Upper lobe of left lung (tissue), 6 donors: Measurements from ENCODE around the gene FBXW5. TPM values are rescaled to one million over a fixed set of nuclear protein-coding genes. Genes with fewer than 3 reads are reported as not detected.

ENCODE experiments used
- ATAC-seq, 2 donors: fragments of 200-7000 bp; cut with Tn5 transposase; one replicate each; pipeline ENCODE4 v1.9.1; 2022; ENCODE audit warnings: mild to moderate bottlenecking in 2 of 2, moderate library complexity in 2 of 2; ENCODE audit not compliant: low FRiP score in 2 of 2
- DNase-seq, 2 donors: peaks; one replicate each; pipeline ENCODE4 v3.0.0-alpha.2; 2019 to 2020
- H3K27ac ChIP-seq, 4 donors: fragments of 200-600 bp; sonication (generic); one replicate each; pipeline ENCODE4 v1.5.1; 2016 to 2019
- H3K27me3 ChIP-seq, 4 donors: fragments of 200-600 bp; sonication (generic); one replicate each; pipeline ENCODE4 v1.5.1; 2017 to 2019
- H3K36me3 ChIP-seq, 4 donors: fragments of 200-600 bp; sonication (generic); one replicate each; pipeline ENCODE4 v1.5.1; 2016 to 2019
- H3K4me1 ChIP-seq, 4 donors: fragments of 200-600 bp; sonication (generic); one replicate each; pipeline ENCODE4 v1.5.1; 2018 to 2019
- H3K4me3 ChIP-seq, 4 donors: fragments of 200-600 bp; sonication (generic); one replicate each; pipeline ENCODE4 v1.5.1; 2017 to 2019; ENCODE audit warnings: mild to moderate bottlenecking in 2 of 4, moderate library complexity in 1 of 4
- H3K9me3 ChIP-seq, 4 donors: fragments of 200-600 bp; sonication (generic); one replicate each; pipeline ENCODE4 v1.5.1; 2018 to 2019
- EP300 ChIP-seq, 4 donors: sonication (generic); formaldehyde crosslinking; IDR thresholded peaks; one replicate each; pipeline ENCODE4 v1.5.1; 2017; ENCODE audit warnings: antibody characterized with exemption in 4 of 4, control low read depth in 2 of 4
- POLR2A ChIP-seq, 4 donors: fragments of 450-650 bp; IDR thresholded peaks; one replicate each; pipeline ENCODE4 v1.5.1; 2016 to 2017; ENCODE audit warnings: antibody characterized with exemption in 4 of 4, mild to moderate bottlenecking in 2 of 4
- POLR2AphosphoS5 ChIP-seq, 2 donors: sonication (generic); formaldehyde crosslinking; IDR thresholded peaks; one replicate each; pipeline ENCODE4 v1.5.1; 2017; ENCODE audit warnings: antibody characterized with exemption in 2 of 2
- WGBS, 2 donors: methylation state at CpG; one replicate each; pipeline ENCODE4 v1.1.5; 2017 to 2018; 5-methylcytosine and 5-hydroxymethylcytosine counted together
- total RNA-seq, 6 donors: library from RNA; depleted of rRNA in 4 of 6; stranded (reverse); fragments of >200 nt in 4 of 6; gene quantifications; one replicate each; pipeline versions ENCODE4 v1.1.0 to v1.2.1, GENCODE V29; 2016 to 2021
- TF ChIP-seq, protein P1 (sequence below), 6 experiments: fragments of 450-650 bp in 4 of 6; fragments of 200-600 bp in 2 of 6; sonication (generic) in 2 of 6; IDR thresholded peaks; one replicate each; pipeline ENCODE4 v1.5.1; 2016 to 2019; ENCODE audit warnings: antibody characterized with exemption in 6 of 6
- donor health status: DM: no; HTN: no; CAD: no; lungs with moderate emphysema.
- donor health status: DM: no; HTN: yes; CAD: no; lungs with severe emphysema.

FBXW5 gene
- total RNA-seq, 6 donors from 2014 or later: 93.3 to 191 (median 153) TPM

- H3K27me3 ChIP-seq: peaks cover 0 to 6% (median 5%) of the 10 kb centered on the region in 4 donors
- no peak for DNase-seq
- H3K9me3 ChIP-seq: no peaks in the 10 kb centered on the region
- TF ChIP-seq EP300 (IDR thresholded peaks at IDR 0.05) (no peak), POLR2A (IDR thresholded peaks at IDR 0.05) (no peak), POLR2AphosphoS5 (IDR thresholded peaks at IDR 0.05) (no peak)
- TF ChIP-seq, protein P1, sequence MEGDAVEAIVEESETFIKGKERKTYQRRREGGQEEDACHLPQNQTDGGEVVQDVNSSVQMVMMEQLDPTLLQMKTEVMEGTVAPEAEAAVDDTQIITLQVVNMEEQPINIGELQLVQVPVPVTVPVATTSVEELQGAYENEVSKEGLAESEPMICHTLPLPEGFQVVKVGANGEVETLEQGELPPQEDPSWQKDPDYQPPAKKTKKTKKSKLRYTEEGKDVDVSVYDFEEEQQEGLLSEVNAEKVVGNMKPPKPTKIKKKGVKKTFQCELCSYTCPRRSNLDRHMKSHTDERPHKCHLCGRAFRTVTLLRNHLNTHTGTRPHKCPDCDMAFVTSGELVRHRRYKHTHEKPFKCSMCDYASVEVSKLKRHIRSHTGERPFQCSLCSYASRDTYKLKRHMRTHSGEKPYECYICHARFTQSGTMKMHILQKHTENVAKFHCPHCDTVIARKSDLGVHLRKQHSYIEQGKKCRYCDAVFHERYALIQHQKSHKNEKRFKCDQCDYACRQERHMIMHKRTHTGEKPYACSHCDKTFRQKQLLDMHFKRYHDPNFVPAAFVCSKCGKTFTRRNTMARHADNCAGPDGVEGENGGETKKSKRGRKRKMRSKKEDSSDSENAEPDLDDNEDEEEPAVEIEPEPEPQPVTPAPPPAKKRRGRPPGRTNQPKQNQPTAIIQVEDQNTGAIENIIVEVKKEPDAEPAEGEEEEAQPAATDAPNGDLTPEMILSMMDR (IDR thresholded peaks at IDR 0.05): no peak
- WGBS, 2 donors: 61 to 80% methylated on average over 7 to 10 of the region's 10 CpGs
- H3K27ac ChIP-seq: peak overlapping the region in 2 of 4 donors; percentile 2 to 92
- peaks cover 0 to 12% (median 5%) of the 10 kb centered on the region in 4 donors for H3K36me3 ChIP-seq
- H3K4me3 ChIP-seq: no peak overlapping the region
- ATAC-seq: no peak
- peaks cover 31 to 45% (median 33%) of the 10 kb centered on the region in 4 donors for H3K4me1 ChIP-seq
Measured at GRCh38 chr9:136990242-136990911, 45.8 kb upstream of the FBXW5 start.

DNA sequence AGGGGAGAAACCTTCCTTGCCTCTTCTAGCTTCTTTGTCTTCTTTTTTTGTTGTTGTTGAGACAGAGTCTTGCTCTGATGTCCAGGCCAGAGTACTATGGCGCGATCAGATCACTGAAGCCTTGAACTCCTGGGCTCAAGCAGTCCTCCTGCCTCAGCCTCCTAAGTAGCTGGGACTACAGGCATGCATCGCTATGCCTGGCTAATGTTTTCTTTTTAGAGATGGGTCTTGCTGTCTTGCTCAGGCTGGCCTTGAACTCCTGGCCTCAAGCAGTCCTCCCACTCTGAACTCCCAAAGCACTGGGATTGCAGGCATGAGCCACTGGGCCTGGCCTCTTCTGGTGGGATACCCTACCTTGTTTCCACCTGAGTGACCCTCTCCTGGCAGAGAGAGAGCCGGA lies 44.3 kb upstream of the FBXW5 start:
- no peak for TF ChIP-seq POLR2AphosphoS5 (IDR thresholded peaks at IDR 0.05)
- no peak for TF ChIP-seq EP300 (IDR thresholded peaks at IDR 0.05)
- TF ChIP-seq POLR2A (IDR thresholded peaks at IDR 0.05): no peak
- TF ChIP-seq, protein P1 (IDR thresholded peaks at IDR 0.05): no peak
- Histone ChIP-seq H3K4me3 (no peak overlapping the region), H3K27me3 (peaks cover 0 to 18% (median 13%) of the 10 kb centered on the region in 4 donors), H3K27ac (no peak overlapping the region), H3K9me3 (no peaks in the 10 kb centered on the region), H3K4me1 (peaks cover 22 to 36% (median 23%) of the 10 kb centered on the region in 4 donors), H3K36me3 (peaks cover 0 to 2% (median under 1%) of the 10 kb centered on the region in 4 donors)
- ATAC-seq (no peak), DNase-seq (no peak)
- 95 to 96% methylated on average over 4 of the region's 4 CpGs for WGBS, 2 donors

GRCh38 chr9:136985853-136986252 lies 41.3 kb upstream of the FBXW5 start:
- DNase-seq: peak in 1 of 2 donors; percentile 83
- H3K4me1 ChIP-seq: peaks cover 15 to 33% (median 27%) of the 10 kb centered on the region in 4 donors
- no peaks in the 10 kb centered on the region for H3K36me3 ChIP-seq
- no peaks in the 10 kb centered on the region for H3K9me3 ChIP-seq
- 54 to 65% methylated on average over 4 to 24 of the region's 33 CpGs for WGBS, 2 donors
- TF ChIP-seq POLR2AphosphoS5 (IDR thresholded peaks at IDR 0.05) (no peak), POLR2A (IDR thresholded peaks at IDR 0.05) (no peak), EP300 (IDR thresholded peaks at IDR 0.05) (no peak)
- TF ChIP-seq, protein P1 (IDR thresholded peaks at IDR 0.05): no peak
- no peak overlapping the region for H3K4me3 ChIP-seq
- H3K27ac ChIP-seq: no peak overlapping the region
- peaks cover 0 to 18% (median 13%) of the 10 kb centered on the region in 4 donors for H3K27me3 ChIP-seq
- ATAC-seq: no peak

DNA sequence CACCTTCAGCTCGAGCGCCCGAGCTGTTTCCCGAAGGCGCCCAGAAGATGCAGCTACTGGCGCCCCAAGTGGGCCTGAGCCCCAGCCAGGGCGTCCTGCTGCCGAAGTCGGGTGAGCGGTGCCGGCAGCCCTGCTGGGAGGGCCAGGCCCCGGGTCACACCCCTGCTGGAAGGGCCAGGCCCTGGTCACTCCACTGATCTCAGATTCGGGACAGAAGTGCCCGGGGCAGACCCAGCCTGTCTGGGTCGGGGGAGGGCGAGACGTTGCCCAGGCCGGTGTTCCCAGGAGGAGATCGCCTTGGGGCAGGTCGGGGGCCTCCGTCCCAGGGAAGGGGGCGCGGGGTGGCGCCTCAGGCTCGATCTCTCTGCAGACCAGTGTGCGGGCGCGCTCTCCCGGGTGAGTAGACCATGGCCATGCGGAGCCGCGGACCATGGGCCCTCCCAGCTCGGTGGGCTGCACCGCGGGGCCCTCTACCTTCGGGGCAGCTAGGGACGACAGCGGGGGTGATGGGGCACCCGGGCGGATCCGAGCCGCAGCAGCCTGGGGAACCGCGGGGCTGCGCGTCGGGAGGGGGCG lies 40.6 kb upstream of the FBXW5 start:
- Histone ChIP-seq H3K4me1 (peaks cover 15 to 36% (median 30%) of the 10 kb centered on the region in 4 donors), H3K36me3 (no peaks in the 10 kb centered on the region), H3K4me3 (no peak overlapping the region), H3K27me3 (peaks cover 0 to 18% (median 13%) of the 10 kb centered on the region in 4 donors), H3K27ac (no peak overlapping the region), H3K9me3 (no peaks in the 10 kb centered on the region)
- WGBS, 2 donors: 20 to 29% methylated on average over 1 to 33 of the region's 48 CpGs
- ATAC-seq (peak in 1 of 2 donors; percentile 20), DNase-seq (peak in 1 of 2 donors; percentile 83)
- TF ChIP-seq, protein P1 (IDR thresholded peaks at IDR 0.05): no peak
- TF ChIP-seq EP300 (IDR thresholded peaks at IDR 0.05) (no peak), POLR2AphosphoS5 (IDR thresholded peaks at IDR 0.05) (no peak), POLR2A (IDR thresholded peaks at IDR 0.05) (no peak)
